GM18861 (cell line): ENCODE data around the gene SCAMP1.
"Not testable (repeated sequence)": the region's sequence is repeated elsewhere in the genome, so short reads cannot be mapped to it uniquely, and the experiment has no call there.

ENCODE experiments used
- ATAC-seq: cut with Tn5 transposase; IDR thresholded peaks from one replicate; pipeline ENCODE4 v1.9.1; 2021; ENCODE audit not compliant: unreplicated experiment

The SCAMP1 gene

GRCh38 chr5:78360924-78361630 is 660 bp downstream of the SCAMP1 start:
- peak; percentile 20 for ATAC-seq

- no peak for ATAC-seq
These were observed 1.2 kb downstream of the SCAMP1 start for GRCh38 chr5:78361631-78361993.

GRCh38 chr5:78362220-78362619 is 1.8 kb downstream of the SCAMP1 start:
- no peak for ATAC-seq

GRCh38 chr5:78364005-78364404 is 3.6 kb downstream of the SCAMP1 start:
- ATAC-seq: no peak

- ATAC-seq: no peak
These were observed 7.0 kb downstream of the SCAMP1 start for GRCh38 chr5:78367318-78367991.

- no peak for ATAC-seq
These were observed 9.3 kb downstream of the SCAMP1 start for GRCh38 chr5:78369680-78370079.

GRCh38 chr5:78373231-78373630 is 12.8 kb downstream of the SCAMP1 start:
- no peak for ATAC-seq

- no peak for ATAC-seq
These were observed 15.9 kb downstream of the SCAMP1 start for GRCh38 chr5:78376315-78376714.

- ATAC-seq: no peak
These were observed 16.8 kb downstream of the SCAMP1 start for GRCh38 chr5:78377056-78377717.

GRCh38 chr5:78377718-78378105 is 17.3 kb downstream of the SCAMP1 start:
- ATAC-seq: no peak

GRCh38 chr5:78387468-78388153 is 27.2 kb downstream of the SCAMP1 start:
- ATAC-seq: no peak

GRCh38 chr5:78391357-78391756 is 30.9 kb downstream of the SCAMP1 start:
- not testable (repeated sequence) for ATAC-seq

- no peak for ATAC-seq
These were observed 37.4 kb downstream of the SCAMP1 start for GRCh38 chr5:78397831-78398230.

- ATAC-seq: no peak
These were observed 38.7 kb downstream of the SCAMP1 start for GRCh38 chr5:78399116-78399515.

GRCh38 chr5:78404682-78405293 is 44.4 kb downstream of the SCAMP1 start:
- ATAC-seq: no peak

GRCh38 chr5:78405829-78406750 is 45.7 kb downstream of the SCAMP1 start:
- ATAC-seq: no peak

- ATAC-seq: no peak
These were observed 47.0 kb downstream of the SCAMP1 start for GRCh38 chr5:78407458-78407857.

- ATAC-seq: no peak
These were observed 51.2 kb downstream of the SCAMP1 start for GRCh38 chr5:78411586-78411985.

GRCh38 chr5:78416677-78417425 is 56.4 kb downstream of the SCAMP1 start:
- no peak for ATAC-seq
